Measurements from ENCODE around the gene CTAGE1. TPM values are rescaled to one million over a fixed set of nuclear protein-coding genes. Genes with fewer than 3 reads are reported as not detected.

The CTAGE1 gene
- total RNA-seq, 1 experiment from 2014 or later = not detected

DNA sequence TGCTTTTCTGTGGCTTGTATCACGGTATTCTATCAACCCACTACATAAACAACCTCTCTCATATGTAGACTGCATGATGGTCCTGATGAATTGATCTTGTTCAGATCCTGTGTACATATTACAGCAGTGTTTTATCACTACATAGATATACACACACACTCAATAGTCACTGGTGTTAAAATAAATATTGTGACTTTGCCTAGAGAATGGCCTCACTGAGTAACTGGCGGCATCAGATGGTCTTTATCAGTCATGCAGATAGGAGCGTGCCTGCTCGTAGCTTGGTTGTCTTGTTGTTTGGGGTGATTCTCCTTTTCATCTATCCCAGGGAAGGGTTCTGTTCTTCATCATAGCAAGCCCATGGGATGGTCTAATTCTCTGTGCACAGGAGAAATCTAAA lies 18.4 kb upstream of the CTAGE1 start:
- DNase-seq (ENCODE audit: extremely low read depth, low read depth) = no peak

DNA sequence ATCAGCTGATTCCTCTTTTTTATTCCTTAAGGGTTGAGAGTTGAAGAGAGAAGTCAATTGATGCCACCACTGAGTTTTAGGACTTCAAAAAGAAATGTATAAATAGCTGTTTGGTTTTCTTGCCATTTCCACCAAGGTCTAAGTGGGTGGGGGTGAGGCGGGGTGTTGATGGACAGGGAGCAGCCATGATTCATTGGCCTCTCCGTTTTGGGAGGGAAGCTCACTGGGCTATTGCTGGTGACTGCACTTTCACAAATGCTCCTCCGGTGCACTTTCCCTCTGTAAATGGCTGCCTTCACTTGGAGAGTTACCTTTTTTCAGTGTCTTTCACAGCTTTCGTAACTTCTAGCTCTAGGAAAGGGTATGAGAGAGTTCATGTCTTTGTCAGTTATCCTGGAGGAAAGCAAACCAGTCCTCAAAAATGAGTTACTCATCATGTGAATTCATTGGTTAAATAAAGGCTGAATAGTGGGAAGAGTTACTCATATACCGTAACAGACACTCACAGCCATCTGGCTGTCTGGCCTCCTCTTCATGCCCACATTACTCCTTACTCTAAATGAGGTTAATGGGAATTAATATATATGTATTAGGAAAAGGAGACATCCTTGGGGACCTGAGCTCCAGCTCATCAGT lies 17.4 kb upstream of the CTAGE1 start:
- no peak for DNase-seq (ENCODE audit: extremely low read depth, low read depth)

DNA sequence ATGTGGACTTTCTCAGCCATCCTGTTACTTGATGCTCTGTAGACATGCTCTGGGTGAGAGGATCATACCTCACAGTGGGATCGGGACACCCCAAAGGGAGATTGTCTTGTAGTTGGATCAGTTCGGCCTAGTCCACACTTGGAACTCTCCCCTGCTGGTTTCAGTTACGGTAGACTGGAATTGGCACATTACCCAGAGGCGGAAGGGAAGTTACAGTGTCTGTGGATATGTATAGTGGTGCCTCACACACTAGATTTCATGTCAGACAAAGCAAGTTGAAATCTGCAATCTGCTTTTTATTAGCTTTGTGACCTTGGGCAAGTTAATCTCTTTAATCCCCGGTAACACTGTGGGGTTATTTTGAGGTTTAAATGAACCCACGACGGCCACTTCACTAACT lies 16.2 kb upstream of the CTAGE1 start:
- no peak for DNase-seq (ENCODE audit: extremely low read depth, low read depth)

DNA sequence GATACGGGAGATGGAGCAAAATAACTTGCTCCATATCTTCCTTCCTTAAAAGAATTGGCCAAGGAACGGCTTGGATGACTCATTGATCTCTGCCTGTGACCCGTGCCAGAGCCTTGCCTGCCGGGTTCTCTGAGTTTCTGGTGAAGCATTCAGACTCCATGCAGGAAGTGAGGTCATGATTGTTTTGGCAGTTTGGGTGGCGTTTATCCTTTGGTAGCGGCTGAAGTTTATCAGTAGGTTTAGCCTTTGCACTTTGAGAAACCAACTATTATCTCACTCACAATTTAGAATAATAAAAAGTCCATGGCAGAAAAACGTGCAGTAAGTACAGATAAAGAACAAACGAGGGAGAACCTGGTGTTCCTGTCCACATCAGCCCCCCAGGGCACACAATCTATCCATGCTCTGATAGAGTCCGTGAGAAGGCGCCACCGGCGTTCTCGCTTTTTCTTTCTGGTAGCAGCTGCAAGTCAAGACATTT lies 15.0 kb upstream of the CTAGE1 start:
- peak; percentile 15 for DNase-seq (ENCODE audit: extremely low read depth, low read depth)

- no peak for DNase-seq (ENCODE audit: extremely low read depth, low read depth)
These were observed 11.8 kb upstream of the CTAGE1 start for GRCh38 chr18:22429564-22429963.

GRCh38 chr18:22428672-22429071 lies 11.0 kb upstream of the CTAGE1 start:
- no peak for DNase-seq (ENCODE audit: extremely low read depth, low read depth)

GRCh38 chr18:22427822-22428549 lies 10.3 kb upstream of the CTAGE1 start:
- no peak for DNase-seq (ENCODE audit: extremely low read depth, low read depth)

DNA sequence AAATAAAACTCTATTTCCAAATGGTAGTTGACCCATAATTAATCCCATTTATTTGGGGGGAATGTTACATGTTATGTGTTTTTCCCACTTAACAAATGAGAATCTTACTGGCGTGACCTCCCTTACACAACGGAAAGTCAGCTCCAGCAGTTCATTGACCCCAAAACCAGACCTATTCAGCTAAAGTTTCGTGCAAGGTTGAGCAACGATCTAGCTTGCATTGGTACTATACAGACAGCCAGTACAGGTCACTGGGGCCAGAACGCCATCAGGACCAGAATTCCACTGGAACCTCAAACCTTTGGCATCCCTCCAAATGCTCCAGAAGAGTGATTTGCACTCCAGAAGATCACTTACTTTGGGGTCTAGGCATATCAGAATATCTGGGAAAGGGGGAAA lies 6.8 kb upstream of the CTAGE1 start:
- DNase-seq (ENCODE audit: extremely low read depth, low read depth) = no peak

GRCh38 chr18:22423878-22424564 lies 6.3 kb upstream of the CTAGE1 start:
- no peak for DNase-seq (ENCODE audit: extremely low read depth, low read depth)

DNA sequence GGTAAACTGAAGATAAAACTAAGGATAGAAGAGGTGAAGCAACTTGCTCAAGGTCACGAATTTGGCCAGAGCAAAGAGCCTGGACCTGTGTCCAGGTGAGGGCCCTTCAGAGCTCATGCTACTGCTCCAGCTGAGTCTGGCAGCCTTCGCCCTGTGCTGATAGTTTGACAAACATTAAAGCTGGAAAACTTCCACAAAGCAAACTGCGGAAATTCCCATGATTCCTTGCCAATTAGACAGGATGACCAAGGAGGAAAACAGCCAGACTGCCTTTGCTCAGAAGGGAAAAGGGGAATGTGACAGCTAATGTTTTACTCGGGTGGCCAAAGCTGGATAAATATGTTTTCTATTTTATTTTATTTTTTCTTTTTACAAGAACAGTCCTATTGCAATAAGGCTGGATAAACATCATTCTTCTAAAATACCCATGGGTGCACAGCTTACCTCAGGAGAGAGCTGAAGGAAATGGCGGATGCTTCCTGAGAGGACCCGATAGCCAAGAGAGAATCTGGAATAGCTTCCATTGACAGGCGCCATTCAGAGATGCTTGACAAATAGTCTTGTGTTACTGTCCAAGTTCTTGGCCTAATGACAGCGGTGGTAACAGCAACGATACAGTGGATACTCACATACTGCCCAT lies 5.3 kb upstream of the CTAGE1 start:
- DNase-seq (ENCODE audit: extremely low read depth, low read depth) = no peak

GRCh38 chr18:22420652-22421051 lies 2.9 kb upstream of the CTAGE1 start:
- DNase-seq (ENCODE audit: extremely low read depth, low read depth) = no peak

GRCh38 chr18:22412176-22412911 lies 5.4 kb downstream of the CTAGE1 start:
- no peak for DNase-seq (ENCODE audit: extremely low read depth, low read depth)

- DNase-seq (ENCODE audit: extremely low read depth, low read depth) = no peak
These were observed 6.3 kb downstream of the CTAGE1 start for GRCh38 chr18:22411446-22411845.

DNA sequence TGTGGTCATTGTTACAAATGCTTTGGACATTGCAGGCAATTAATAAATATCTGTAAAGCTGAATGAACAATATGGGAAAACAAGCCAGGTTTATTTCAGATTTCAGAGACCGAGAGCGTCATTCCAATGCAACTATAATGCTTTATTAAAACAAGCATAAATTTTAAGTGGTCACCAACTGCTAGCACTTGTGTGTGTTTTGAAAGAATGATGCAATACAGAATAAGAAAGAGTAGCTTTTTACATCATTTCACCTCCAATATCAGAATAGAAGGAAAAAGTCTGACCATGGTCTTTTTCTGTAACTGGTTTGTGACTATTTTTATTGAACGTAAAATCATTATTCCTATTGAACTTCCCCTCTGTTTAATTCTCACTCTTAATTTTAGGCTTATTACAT lies 7.6 kb downstream of the CTAGE1 start:
- no peak for DNase-seq (ENCODE audit: extremely low read depth, low read depth)

GRCh38 chr18:22409445-22409844 lies 8.3 kb downstream of the CTAGE1 start:
- no peak for DNase-seq (ENCODE audit: extremely low read depth, low read depth)

DNA sequence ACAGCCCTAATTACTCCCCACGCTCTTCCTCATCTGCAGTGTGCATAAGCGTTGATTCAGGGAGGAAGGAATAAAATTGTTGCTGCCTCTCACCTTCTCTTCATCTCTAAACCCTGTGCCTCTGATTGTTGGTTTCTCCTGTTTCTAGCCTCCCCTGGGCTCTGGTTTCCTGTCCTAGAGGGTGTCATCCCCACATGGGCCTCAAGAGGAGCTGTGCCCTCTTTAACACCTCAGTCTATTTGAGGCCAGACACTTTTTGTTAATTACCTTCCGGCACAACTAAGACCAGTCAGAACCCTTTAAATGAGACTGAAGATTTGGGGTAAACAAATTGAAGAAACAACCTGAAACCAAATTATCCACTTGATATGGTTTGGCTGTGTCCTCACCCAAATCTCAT lies 9.7 kb downstream of the CTAGE1 start:
- DNase-seq (ENCODE audit: extremely low read depth, low read depth) = no peak

DNA sequence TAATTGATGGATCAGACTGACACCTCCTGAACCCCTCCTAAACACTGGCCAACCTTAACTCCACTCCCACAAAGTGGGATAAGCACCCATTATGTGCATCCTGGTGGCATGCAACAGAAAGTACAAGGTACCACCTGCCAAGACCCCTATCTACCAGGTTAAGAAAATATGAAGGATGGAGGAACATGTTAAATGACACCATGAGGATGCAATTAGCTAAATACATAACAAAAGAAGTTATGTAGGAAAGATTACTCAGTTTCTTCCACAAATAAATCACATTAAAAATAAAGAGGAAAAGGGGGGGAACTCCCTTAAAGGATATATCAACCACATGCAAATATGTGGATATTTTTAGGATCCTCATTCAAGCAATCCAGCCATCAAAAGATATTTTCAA lies 12.6 kb downstream of the CTAGE1 start:
- no peak for DNase-seq (ENCODE audit: extremely low read depth, low read depth)

GRCh38 chr18:22403950-22404349 lies 13.8 kb downstream of the CTAGE1 start:
- no peak for DNase-seq (ENCODE audit: extremely low read depth, low read depth)

DNA sequence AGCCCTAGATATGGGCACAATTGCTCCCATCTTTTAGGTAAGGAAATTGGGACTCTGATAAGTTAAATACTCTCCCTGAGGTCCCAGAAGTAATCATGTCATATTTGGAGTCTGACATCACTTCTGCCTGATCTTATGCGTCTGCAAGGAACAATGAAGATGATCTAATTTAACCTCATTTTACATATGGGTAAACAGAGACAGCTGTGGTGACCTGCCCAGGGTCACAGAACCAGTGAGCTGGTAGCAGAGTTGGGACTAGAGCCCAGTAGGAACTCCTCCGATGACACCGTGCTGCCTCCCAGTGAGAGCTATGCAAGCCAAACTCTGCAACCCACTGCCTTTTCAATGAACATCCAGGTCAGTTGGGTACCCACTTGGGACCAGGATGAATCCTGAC lies 17.8 kb downstream of the CTAGE1 start:
- no peak for DNase-seq (ENCODE audit: extremely low read depth, low read depth)

DNA sequence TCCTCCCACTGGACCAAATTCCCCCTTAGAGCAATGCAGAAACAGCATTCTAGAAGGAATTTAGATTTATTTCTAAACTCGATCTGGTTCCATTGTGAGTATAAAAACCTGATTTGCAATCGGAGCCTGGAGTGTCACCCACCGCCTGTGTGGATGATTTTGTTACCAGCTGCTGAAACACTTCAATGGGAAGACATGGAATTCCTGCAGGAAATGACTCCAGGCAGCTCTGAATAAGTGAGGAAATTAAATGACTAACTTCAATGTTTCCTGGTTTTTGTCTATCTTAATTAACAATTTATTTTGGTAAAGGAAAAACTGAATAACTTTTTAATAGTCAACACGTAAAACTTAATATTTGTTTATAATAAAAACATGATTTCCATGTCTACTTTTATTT lies 19.3 kb downstream of the CTAGE1 start:
- DNase-seq (ENCODE audit: extremely low read depth, low read depth) = no peak

GRCh38 chr18:22394428-22394827 lies 23.3 kb downstream of the CTAGE1 start:
- DNase-seq (ENCODE audit: extremely low read depth, low read depth) = no peak
